ENCODE data around the gene MUC21.

Gene MUC21

GRCh38 chr6:30987304-30987703 lies 3.8 kb downstream of the MUC21 start:
- no peak for TF ChIP-seq CTCF (IDR thresholded peaks at IDR 0.05)

- no peak for TF ChIP-seq CTCF (IDR thresholded peaks at IDR 0.05)
Measured at GRCh38 chr6:30988209-30988825, 4.8 kb downstream of the MUC21 start.

- TF ChIP-seq CTCF (IDR thresholded peaks at IDR 0.05): no peak
Measured at GRCh38 chr6:30990422-30991086, 7.0 kb downstream of the MUC21 start.

GRCh38 chr6:30991891-30992290 lies 8.4 kb downstream of the MUC21 start:
- TF ChIP-seq CTCF (IDR thresholded peaks at IDR 0.05): no peak

- no peak for TF ChIP-seq CTCF (IDR thresholded peaks at IDR 0.05)
Measured at GRCh38 chr6:30997301-30997700, 13.8 kb downstream of the MUC21 start.

GRCh38 chr6:30998785-30999184 lies 15.3 kb downstream of the MUC21 start:
- TF ChIP-seq CTCF (IDR thresholded peaks at IDR 0.05): no peak

- TF ChIP-seq CTCF (IDR thresholded peaks at IDR 0.05): no peak
Measured at GRCh38 chr6:31001281-31001888, 17.9 kb downstream of the MUC21 start.
